HG03139 (cell line): ENCODE results near the gene LLGL2.

Experiments
- ATAC-seq: cut with Tn5 transposase; IDR thresholded peaks from one replicate; pipeline ENCODE4 v1.9.1; 2021; ENCODE audit not compliant: unreplicated experiment

Gene LLGL2

DNA sequence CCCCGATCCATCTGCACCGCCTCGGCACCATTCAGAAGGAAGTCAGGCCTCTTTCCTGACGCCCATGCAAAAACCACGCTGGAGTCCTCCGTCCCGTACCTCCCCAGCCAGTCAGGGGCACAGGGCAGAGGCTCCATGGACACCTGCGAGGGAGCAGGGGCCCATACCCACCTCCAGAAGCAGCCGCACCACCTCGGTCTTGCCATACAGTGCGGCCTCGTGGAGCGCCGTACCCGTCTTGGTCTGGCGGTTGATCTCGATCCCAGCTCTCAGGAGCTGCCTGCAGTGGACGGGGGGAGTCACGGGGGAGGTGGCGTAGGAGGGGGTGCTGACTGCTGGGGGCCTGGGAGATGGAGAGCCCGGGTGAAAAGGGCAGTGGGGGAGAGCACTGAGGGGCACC is 19.4 kb upstream of the LLGL2 start:
- ATAC-seq = no peak

DNA sequence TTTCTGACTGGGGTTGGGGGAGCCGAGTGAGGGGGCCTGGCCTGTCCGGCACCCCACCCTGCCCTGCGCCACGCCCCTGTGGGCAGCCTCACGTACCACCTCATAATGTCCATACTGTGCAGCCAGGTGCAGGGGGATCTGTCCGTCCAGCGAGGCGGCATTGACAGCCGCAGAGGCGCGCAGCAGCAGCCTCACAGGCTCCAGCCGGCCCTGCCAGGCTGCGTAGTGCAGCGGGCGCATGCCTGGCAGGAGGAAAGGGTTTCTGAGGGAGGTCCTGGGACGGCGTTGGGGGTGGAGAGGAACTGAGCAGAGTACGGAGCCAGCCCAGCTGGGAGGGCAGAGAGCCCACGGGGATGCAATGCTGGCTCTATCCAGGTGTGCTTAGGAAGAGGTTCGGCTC is 18.6 kb upstream of the LLGL2 start:
- no peak for ATAC-seq

GRCh38 chr17:75507733-75508719 is 17.5 kb upstream of the LLGL2 start:
- no peak for ATAC-seq

- ATAC-seq = no peak
Measured at GRCh38 chr17:75508931-75509361, 16.6 kb upstream of the LLGL2 start.

- no peak for ATAC-seq
Measured at GRCh38 chr17:75509528-75510258, 15.8 kb upstream of the LLGL2 start.

- ATAC-seq = no peak
Measured at GRCh38 chr17:75511270-75511609, 14.3 kb upstream of the LLGL2 start.

DNA sequence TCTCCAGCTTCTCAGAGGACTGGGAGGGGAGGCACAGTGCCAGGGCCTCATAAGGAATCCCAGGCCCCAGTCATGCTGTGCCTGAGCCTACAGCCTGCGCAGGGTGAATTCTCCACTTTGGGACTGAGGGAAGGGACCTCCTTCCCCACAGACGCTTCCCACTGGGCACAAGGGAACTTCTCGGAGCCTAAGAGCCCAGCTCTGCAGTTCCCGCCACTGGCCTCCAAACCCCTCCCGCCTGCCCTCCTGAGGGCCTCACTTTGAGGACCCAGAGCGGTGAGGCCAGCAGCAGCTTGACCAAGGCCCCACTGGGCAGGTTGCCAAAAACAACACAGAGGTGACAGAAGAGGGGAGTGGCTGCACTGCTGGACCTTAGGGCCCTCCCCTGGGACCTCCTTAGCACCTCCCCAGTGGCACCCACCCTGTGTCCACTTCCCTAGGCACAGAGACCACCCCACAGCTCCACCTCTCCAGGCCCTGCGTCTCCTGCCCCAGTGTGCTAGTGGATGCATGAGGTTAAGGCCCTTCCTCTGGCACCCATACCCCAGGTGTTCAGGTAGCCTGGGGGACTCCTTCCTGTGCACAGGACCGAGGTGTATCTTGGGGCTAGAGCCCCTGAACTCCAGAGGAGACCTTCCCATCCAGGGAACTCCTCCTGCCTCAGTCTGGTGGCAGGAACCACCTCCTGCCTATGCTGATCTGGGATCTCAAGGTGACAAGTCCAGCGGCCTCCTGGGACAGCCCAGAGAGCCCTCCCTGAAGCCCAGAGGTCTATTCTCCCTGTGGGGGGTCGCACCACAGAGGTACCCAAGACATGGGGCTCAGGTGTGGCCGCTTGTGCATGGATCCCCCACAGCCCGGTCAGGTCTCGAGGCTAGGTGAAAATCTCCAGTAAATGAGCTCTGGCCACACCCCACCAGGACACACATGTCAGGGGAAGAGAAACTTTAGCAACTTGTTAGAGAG is 13.6 kb upstream of the LLGL2 start:
- no peak for ATAC-seq

DNA sequence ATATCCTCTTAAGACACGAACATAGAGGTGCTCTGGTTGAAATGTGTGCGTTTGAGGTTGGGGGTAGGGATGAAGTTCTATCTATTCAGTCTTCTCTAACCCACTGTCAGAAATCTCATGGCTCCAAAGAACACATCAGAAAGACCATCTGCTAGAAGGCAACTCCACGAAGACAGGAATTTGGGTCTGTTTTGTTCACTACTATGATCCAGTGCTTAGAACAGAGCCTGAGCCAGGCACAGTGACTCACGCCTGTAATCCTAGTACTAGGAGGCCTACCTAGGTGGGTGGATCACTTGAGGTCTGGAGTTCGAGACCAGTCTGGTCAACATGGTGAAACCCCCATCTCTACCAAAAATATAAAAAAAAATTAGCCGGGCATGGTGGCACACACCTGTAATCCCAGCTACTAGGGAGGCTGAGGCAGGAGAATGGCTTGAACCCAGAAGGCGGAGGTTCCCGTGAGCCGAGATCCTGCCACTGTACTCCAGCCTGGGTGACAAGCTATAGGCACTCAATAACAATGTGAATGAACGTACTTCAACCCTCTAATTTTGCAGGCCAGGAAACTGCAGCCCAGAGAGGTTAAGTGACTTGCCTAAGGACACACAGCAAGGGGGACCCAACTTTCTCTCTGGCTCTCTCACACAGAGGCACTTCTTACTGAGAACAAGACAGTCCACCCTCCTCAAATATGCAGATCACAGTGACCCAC is 12.4 kb upstream of the LLGL2 start:
- no peak for ATAC-seq

GRCh38 chr17:75513641-75514000 is 11.9 kb upstream of the LLGL2 start:
- no peak for ATAC-seq

DNA sequence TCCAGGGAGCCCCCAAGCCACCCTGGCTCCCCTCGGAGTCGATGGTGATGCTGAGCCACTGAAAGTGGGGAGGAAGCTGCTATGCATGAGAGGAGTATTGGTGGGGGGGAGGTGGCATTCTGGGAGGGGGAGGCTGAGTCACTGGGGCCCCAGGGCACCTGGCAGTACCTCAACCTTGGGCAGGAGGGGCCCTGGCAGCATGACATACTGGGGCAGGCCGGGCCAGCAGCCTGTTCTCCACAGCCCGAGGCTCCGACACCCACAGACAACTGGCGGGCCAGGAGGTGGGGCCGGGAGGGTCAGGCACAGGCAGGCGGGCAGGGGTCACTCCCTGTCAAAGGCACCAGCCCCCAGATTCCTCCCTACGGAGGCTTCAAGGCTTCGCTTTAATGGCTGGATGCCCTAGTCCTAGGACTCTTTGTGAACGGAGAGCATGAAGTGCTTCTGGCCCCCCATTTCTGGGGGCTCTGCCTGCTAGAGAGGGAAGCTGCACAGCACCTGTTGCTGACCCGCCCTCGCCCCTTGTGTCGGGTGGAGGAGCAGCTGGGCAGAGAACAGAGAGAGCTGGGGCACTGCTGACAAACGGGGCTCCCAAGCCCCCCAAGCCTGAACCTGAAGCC is 11.1 kb upstream of the LLGL2 start:
- ATAC-seq = no peak

DNA sequence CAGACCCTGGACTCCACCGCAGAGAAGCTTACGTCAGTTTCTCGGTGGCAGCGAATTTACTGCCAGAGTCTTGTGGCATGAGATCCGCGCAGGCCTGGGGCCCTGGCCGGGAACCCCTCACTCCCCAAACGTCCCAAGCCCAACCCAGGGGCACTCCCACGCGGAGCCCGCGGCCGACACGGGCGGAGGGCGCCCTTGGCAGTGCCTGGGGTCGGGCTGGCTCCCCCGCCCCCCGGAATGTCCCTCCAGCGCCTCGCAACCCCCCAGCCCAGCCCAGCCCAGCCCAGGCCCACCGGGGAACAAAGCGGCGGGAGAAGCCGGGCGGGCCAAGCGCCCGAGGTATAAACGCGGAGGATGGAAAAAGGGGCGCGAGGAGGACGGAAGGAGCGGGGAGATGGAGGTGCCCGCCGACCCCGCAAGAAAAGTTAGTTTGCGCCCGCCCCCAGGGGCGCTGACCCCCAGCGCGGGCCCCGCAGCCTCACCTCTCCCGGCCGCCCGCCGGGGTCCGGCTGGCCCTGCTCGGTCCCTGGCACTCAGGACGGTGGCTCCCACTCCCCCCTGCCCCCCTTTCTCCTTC is 10.5 kb upstream of the LLGL2 start:
- ATAC-seq = no peak

DNA sequence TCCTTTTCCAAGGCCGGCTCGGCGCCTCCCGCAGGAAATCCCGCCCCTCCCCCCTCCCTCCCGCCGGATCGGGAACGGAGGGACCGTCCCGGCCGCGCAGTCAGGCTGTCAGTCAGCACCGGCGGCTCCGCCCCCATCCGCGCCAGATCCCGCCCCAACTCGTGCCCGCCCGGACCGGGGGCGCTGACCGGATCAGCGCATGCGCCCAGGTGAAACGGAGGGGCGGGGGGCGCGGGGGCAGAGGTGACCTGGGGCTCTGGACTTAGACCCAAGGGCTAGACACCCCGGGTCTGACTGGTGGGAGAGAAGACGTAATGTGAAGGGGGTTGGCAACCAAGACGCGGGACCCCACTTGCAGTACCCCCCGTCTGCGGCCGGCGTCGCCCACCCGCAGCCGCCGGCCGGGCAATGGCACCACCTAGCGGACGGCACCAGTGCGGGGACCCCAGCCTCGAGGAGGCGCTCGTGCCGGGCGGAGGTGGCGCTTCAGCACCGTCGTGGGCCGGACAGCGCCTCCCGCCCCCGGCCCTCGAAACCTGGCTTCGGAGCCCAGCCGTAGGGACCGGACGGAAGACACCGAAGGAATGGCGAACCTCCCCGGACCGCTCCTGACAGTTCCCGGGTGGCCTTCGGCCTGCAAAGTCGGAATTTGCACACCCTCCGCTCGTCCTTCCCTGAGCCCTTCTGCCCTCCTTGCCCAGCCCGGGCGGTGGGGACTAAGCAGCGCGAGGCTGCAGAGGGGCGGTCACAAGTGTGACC is 9.8 kb upstream of the LLGL2 start, which contains the start of gene CASKIN2:
TSS of gene CASKIN2 (minus strand) at position 42 of the 759 bp plus-strand sequence. CDS start 1,733 bp downstream, outside the sequence.
- ATAC-seq = peak; percentile 44

GRCh38 chr17:75516255-75516618 is 9.3 kb upstream of the LLGL2 start, which contains the start of gene TSEN54:
Gene TSEN54, plus strand, starts transcription at chr17:75516528. Its CDS starts 33 bp downstream, at chr17:75516561.
- peak; percentile 63 for ATAC-seq

GRCh38 chr17:75516619-75517296 is 8.7 kb upstream of the LLGL2 start:
- ATAC-seq = peak; percentile 9

DNA sequence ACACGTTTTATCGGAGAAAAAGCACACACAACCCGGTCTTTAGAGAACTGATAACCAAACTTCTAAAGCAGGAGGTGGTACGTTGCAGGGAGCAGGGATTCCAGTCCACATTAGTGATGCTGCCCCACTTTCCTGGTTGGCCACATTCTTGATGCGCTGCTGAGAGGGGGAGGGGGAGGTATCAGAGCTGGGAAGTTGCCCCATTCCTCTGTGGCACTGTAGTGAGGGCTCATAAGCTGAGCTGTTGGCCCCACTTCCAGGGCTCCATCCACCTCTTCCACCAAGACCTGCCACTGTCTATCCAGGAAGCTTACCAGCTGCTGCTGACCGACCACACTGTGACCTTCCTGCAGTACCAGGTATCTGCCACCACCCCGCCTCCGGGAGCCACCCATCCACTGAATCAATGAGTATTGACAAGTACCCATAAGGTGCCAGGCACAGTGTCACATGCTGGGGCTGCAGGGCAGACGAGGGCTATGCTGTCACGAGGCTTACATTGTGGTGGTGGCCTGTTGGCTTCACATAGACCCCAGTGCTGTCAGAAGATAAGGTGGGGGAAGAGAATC is 8.1 kb upstream of the LLGL2 start:
- ATAC-seq = no peak

DNA sequence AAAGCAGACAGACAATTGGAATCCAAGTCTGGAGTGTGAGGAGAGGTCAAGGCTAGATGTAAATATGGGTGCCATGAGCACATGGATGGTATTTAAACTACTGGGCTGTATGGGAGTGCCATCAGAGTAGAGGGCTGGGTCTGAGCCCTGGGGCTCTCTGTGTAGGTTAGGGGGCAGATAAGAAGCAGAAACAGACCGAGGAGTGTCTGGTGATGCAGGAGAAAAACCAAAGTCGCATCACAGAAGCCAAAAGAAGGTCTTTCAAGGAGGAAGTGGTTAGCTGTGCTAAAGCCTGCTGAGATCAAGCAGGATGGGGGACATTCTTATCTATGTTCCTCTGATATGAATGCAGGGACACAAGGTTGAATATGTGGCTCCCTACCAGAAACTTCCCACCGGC is 7.3 kb upstream of the LLGL2 start:
- no peak for ATAC-seq

- no peak for ATAC-seq
Measured at GRCh38 chr17:75518983-75519537, 6.4 kb upstream of the LLGL2 start.
